Neural progenitor cell (in vitro differentiated cells): ENCODE results near the gene PHF10. TPM values are rescaled to one million over a fixed set of nuclear protein-coding genes. Genes with fewer than 3 reads are reported as not detected.
A peak's percentile ranks its signal among the peaks of the same experiment; 100 is the strongest.

Experiments
- DNase-seq: peaks from one replicate; pipeline ENCODE4 v3.0.0-alpha.2; 2016; ENCODE audit warnings: low spot score
- H2AFZ ChIP-seq: fragments of 200-600 bp; sonication (generic); replicated peaks from 2 replicates; pipeline ENCODE4 v1.6.1; 2016; ENCODE audit warnings: antibody characterized with exemption
- H3F3A ChIP-seq: fragments of 200-600 bp; sonication (generic); 2 replicates; pipeline ENCODE4 v1.6.1; 2016; ENCODE audit warnings: antibody characterized with exemption, low read depth
- H3K27ac ChIP-seq: fragments of 200-600 bp; sonication (generic); 2 replicates; pipeline ENCODE4 v1.5.1; 2016; ENCODE audit warnings: mild to moderate bottlenecking
- H3K27me3 ChIP-seq: fragments of 200-600 bp; sonication (generic); 2 replicates; pipeline ENCODE4 v1.6.1; 2016; ENCODE audit warnings: mild to moderate bottlenecking, moderate library complexity
- H3K36me3 ChIP-seq: fragments of 200-600 bp; sonication (generic); 2 replicates; pipeline ENCODE4 v1.5.1; 2016
- H3K4me1 ChIP-seq: fragments of 200-600 bp; sonication (generic); 2 replicates; pipeline ENCODE4 v1.6.1; 2016; ENCODE audit warnings: mixed run types
- H3K4me2 ChIP-seq: fragments of 200-600 bp; sonication (generic); 2 replicates; pipeline ENCODE4 v1.6.1; 2016
- H3K4me3 ChIP-seq: fragments of 200-600 bp; sonication (generic); 2 replicates; pipeline ENCODE4 v1.5.1; 2016
- H3K79me2 ChIP-seq: fragments of 200-600 bp; sonication (generic); 2 replicates; pipeline ENCODE4 v1.6.1; 2016; ENCODE audit warnings: low read depth
- H3K9ac ChIP-seq: fragments of 200-600 bp; sonication (generic); 2 replicates; pipeline ENCODE4 v1.6.1; 2016
- H3K9me3 ChIP-seq: fragments of 200-600 bp; sonication (generic); 2 replicates; pipeline ENCODE4 v1.5.1; 2016; ENCODE audit warnings: low read depth
- H4K20me1 ChIP-seq: fragments of 200-600 bp; sonication (generic); 2 replicates; pipeline ENCODE4 v1.6.1; 2016; ENCODE audit warnings: low read depth
- H3K27ac Mint-ChIP-seq: 3 replicates; pipeline ENCODE4 v1.8.0; 2021; ENCODE audit warnings: mixed read lengths
- H3K27me3 Mint-ChIP-seq: 2 replicates; pipeline ENCODE4 v1.8.0; 2022; ENCODE audit warnings: low read depth, mild to moderate bottlenecking, inconsistent platforms, moderate library complexity, mixed read lengths; ENCODE audit not compliant: insufficient read depth
- H3K36me3 Mint-ChIP-seq: 3 replicates; pipeline ENCODE4 v1.8.0; 2021; ENCODE audit warnings: mixed read lengths
- H3K4me1 Mint-ChIP-seq: 3 replicates; pipeline ENCODE4 v1.8.0; 2021; ENCODE audit warnings: mixed read lengths
- H3K4me3 Mint-ChIP-seq: 3 replicates; pipeline ENCODE4 v1.8.0; 2021; ENCODE audit warnings: mild to moderate bottlenecking, moderate library complexity, mixed read lengths
- H3K9me3 Mint-ChIP-seq: 3 replicates; pipeline ENCODE4 v1.8.0; 2020; ENCODE audit warnings: mixed read lengths
- CTCF ChIP-seq: fragments of 200-600 bp; sonication (generic); IDR thresholded peaks from 2 replicates; pipeline ENCODE4 v1.5.1; 2017; ENCODE audit warnings: antibody characterized with exemption, mild to moderate bottlenecking
- EZH2 ChIP-seq: fragments of 200-600 bp; sonication (generic); IDR thresholded peaks from 2 replicates; pipeline ENCODE4 v1.6.1; 2017; ENCODE audit warnings: antibody characterized with exemption, mild to moderate bottlenecking, moderate library complexity
- EZH2phosphoT487 ChIP-seq: fragments of 200-600 bp; sonication (generic); IDR thresholded peaks from 2 replicates; pipeline ENCODE4 v1.6.1; 2017; ENCODE audit warnings: antibody characterized with exemption
- total RNA-seq: library from RNA; depleted of rRNA; stranded (reverse); fragments of >200 nt; gene quantifications from 2 replicates; pipeline ENCODE4 v1.2.3, GENCODE V29; 2015; ENCODE audit warnings: low replicate concordance

Gene PHF10
- total RNA-seq, 1 donor from 2014 or later: 43.0 TPM

GRCh38 chr6:169763881-169764280, 39.6 kb upstream of the PHF10 start:
- Histone ChIP-seq H3K9ac (no peak overlapping the region), H3K36me3 (no peaks in the 10 kb centered on the region), H3K79me2 (no peaks in the 10 kb centered on the region), H4K20me1 (no peaks in the 10 kb centered on the region), H3K27me3 (no peaks in the 10 kb centered on the region), H3K27ac (no peak overlapping the region), H3F3A (no peaks in the 10 kb centered on the region), H3K4me2 (no peak overlapping the region), H3K9me3 (no peaks in the 10 kb centered on the region), H2AFZ (no peak overlapping the region), H3K4me1 (no peaks in the 10 kb centered on the region), H3K4me3 (no peak overlapping the region)
- peaks cover 9% of the 10 kb centered on the region for H3K4me1 Mint-ChIP-seq
- no peaks in the 10 kb centered on the region for H3K27me3 Mint-ChIP-seq
- H3K4me3 Mint-ChIP-seq: no peak overlapping the region
- no peaks in the 10 kb centered on the region for H3K9me3 Mint-ChIP-seq
- no peak for TF ChIP-seq EZH2phosphoT487
- TF ChIP-seq EZH2: no peak
- TF ChIP-seq CTCF: no peak
- no peak for DNase-seq
- H3K36me3 Mint-ChIP-seq: peaks cover 34% of the 10 kb centered on the region
- peak overlapping the region; percentile 43 for H3K27ac Mint-ChIP-seq

GRCh38 chr6:169763308-169763707, 39.0 kb upstream of the PHF10 start:
- no peak overlapping the region for H3K4me3 ChIP-seq
- Mint-ChIP-seq H3K27ac (no peak overlapping the region), H3K4me3 (no peak overlapping the region), H3K36me3 (peaks cover 34% of the 10 kb centered on the region), H3K9me3 (no peaks in the 10 kb centered on the region), H3K4me1 (peaks cover 9% of the 10 kb centered on the region), H3K27me3 (no peaks in the 10 kb centered on the region)
- no peaks in the 10 kb centered on the region for H3K27me3 ChIP-seq
- no peak for TF ChIP-seq EZH2
- no peak for TF ChIP-seq EZH2phosphoT487
- TF ChIP-seq CTCF: no peak
- H3K9me3 ChIP-seq: no peaks in the 10 kb centered on the region
- DNase-seq: no peak
- H3F3A ChIP-seq: no peaks in the 10 kb centered on the region
- no peaks in the 10 kb centered on the region for H3K79me2 ChIP-seq
- H3K4me1 ChIP-seq: no peaks in the 10 kb centered on the region
- no peaks in the 10 kb centered on the region for H3K36me3 ChIP-seq
- H3K9ac ChIP-seq: peak overlapping the region; percentile 13
- no peak overlapping the region for H3K27ac ChIP-seq
- no peak overlapping the region for H2AFZ ChIP-seq
- H4K20me1 ChIP-seq: no peaks in the 10 kb centered on the region
- H3K4me2 ChIP-seq: no peak overlapping the region

GRCh38 chr6:169755162-169755561, 30.9 kb upstream of the PHF10 start:
- no peak overlapping the region for H3K27ac ChIP-seq
- no peaks in the 10 kb centered on the region for H3K9me3 Mint-ChIP-seq
- H3K27ac Mint-ChIP-seq: peak overlapping the region; percentile 9
- H3K27me3 ChIP-seq: no peaks in the 10 kb centered on the region
- H3K4me1 ChIP-seq: peaks cover 12% of the 10 kb centered on the region
- no peak overlapping the region for H2AFZ ChIP-seq
- no peak overlapping the region for H3K9ac ChIP-seq
- no peak overlapping the region for H3K4me2 ChIP-seq
- H3K4me3 ChIP-seq: no peak overlapping the region
- no peaks in the 10 kb centered on the region for H3K36me3 ChIP-seq
- no peak for DNase-seq
- no peaks in the 10 kb centered on the region for H4K20me1 ChIP-seq
- H3K4me1 Mint-ChIP-seq: peaks cover 37% of the 10 kb centered on the region
- H3K36me3 Mint-ChIP-seq: peaks cover 16% of the 10 kb centered on the region
- H3F3A ChIP-seq: peaks cover 16% of the 10 kb centered on the region
- no peaks in the 10 kb centered on the region for H3K27me3 Mint-ChIP-seq
- H3K4me3 Mint-ChIP-seq: no peak overlapping the region
- TF ChIP-seq EZH2 (no peak), EZH2phosphoT487 (no peak), CTCF (no peak)
- peaks cover 30% of the 10 kb centered on the region for H3K79me2 ChIP-seq
- H3K9me3 ChIP-seq: no peaks in the 10 kb centered on the region
